ENCODE results near the gene RASGEF1C.
A peak's percentile ranks its signal among the peaks of the same experiment; 100 is the strongest.

The RASGEF1C gene

GRCh38 chr5:180068519-180069090 lies 140.4 kb downstream of the RASGEF1C start:
- DNase-seq (ENCODE audit: low read depth in 1 of 2, low spot score in 1 of 2) = no peak
- TF ChIP-seq GABPA (IDR thresholded peaks at IDR 0.05; ENCODE audit: low read depth) = no peak
- TF ChIP-seq CTCF (IDR thresholded peaks at IDR 0.05; ENCODE audit: insufficient read depth, low read length) = no peak
- no peak for TF ChIP-seq SPI1 (IDR thresholded peaks at IDR 0.05; ENCODE audit: borderline replicate concordance, low read depth)
- TF ChIP-seq REST (IDR thresholded peaks at IDR 0.05; ENCODE audit: insufficient replicate concordance, low read depth) = no peak
- TF ChIP-seq POLR2AphosphoS5 (IDR thresholded peaks at IDR 0.05; ENCODE audit: low read depth) = no peak
- no peak overlapping the region for H3K4me3 ChIP-seq (replicated peaks; ENCODE audit: insufficient read depth, low read length)
- no peaks in the 10 kb centered on the region for H3K27me3 ChIP-seq (ENCODE audit: insufficient read depth, poor library complexity, severe bottlenecking)
- peak overlapping the region; percentile 89 for H3K27ac ChIP-seq (replicated peaks)

GRCh38 chr5:180067986-180068385 lies 141.0 kb downstream of the RASGEF1C start:
- Histone ChIP-seq H3K27ac (replicated peaks) (no peak overlapping the region), H3K4me3 (replicated peaks; ENCODE audit: insufficient read depth, low read length) (no peak overlapping the region), H3K27me3 (ENCODE audit: insufficient read depth, poor library complexity, severe bottlenecking) (no peaks in the 10 kb centered on the region)
- no peak for DNase-seq (ENCODE audit: low read depth in 1 of 2, low spot score in 1 of 2)
- no peak for TF ChIP-seq GABPA (IDR thresholded peaks at IDR 0.05; ENCODE audit: low read depth)
- no peak for TF ChIP-seq REST (IDR thresholded peaks at IDR 0.05; ENCODE audit: insufficient replicate concordance, low read depth)
- no peak for TF ChIP-seq POLR2AphosphoS5 (IDR thresholded peaks at IDR 0.05; ENCODE audit: low read depth)
- no peak for TF ChIP-seq SPI1 (IDR thresholded peaks at IDR 0.05; ENCODE audit: borderline replicate concordance, low read depth)

GRCh38 chr5:180060192-180060591 lies 148.8 kb downstream of the RASGEF1C start:
- no peak overlapping the region for H3K4me3 ChIP-seq (replicated peaks; ENCODE audit: insufficient read depth, low read length)
- H3K27me3 ChIP-seq (ENCODE audit: insufficient read depth, poor library complexity, severe bottlenecking) = no peaks in the 10 kb centered on the region
- DNase-seq (ENCODE audit: low read depth in 1 of 2, low spot score in 1 of 2) = no peak
- TF ChIP-seq POLR2AphosphoS5 (IDR thresholded peaks at IDR 0.05; ENCODE audit: low read depth) (no peak), CTCF (IDR thresholded peaks at IDR 0.05; ENCODE audit: insufficient read depth, low read length) (no peak)
- no peak overlapping the region for H3K27ac ChIP-seq (replicated peaks)

- Histone ChIP-seq H3K27me3 (ENCODE audit: insufficient read depth, poor library complexity, severe bottlenecking) (no peaks in the 10 kb centered on the region), H3K27ac (replicated peaks) (no peak overlapping the region), H3K4me3 (replicated peaks; ENCODE audit: insufficient read depth, low read length) (no peak overlapping the region)
- TF ChIP-seq POLR2AphosphoS5 (IDR thresholded peaks at IDR 0.05; ENCODE audit: low read depth) (no peak), CTCF (IDR thresholded peaks at IDR 0.05; ENCODE audit: insufficient read depth, low read length) (no peak), GABPA (IDR thresholded peaks at IDR 0.05; ENCODE audit: low read depth) (no peak), SPI1 (IDR thresholded peaks at IDR 0.05; ENCODE audit: borderline replicate concordance, low read depth) (no peak), REST (IDR thresholded peaks at IDR 0.05; ENCODE audit: insufficient replicate concordance, low read depth) (no peak)
- DNase-seq (ENCODE audit: low read depth in 1 of 2, low spot score in 1 of 2) = no peak
Measured at GRCh38 chr5:180059326-180059725, 149.7 kb downstream of the RASGEF1C start.

Data from HL-60 (cell line).